ENCODE measurements around the gene CLSTN2. TPM values are rescaled to one million over a fixed set of nuclear protein-coding genes. Genes with fewer than 3 reads are reported as not detected.
A peak's percentile ranks its signal among the peaks of the same experiment; 100 is the strongest.

CLSTN2 gene
- total RNA-seq, 2 donors from 2014 or later: 0.82 to 1.3 TPM

GRCh38 chr3:140052771-140053702 is 118.1 kb downstream of the CLSTN2 start:
- Histone ChIP-seq H3K9me3 (no peaks in the 10 kb centered on the region), H3K27me3 (no peaks in the 10 kb centered on the region), H3K4me1 (peaks cover 5% of the 10 kb centered on the region), H3K9ac (ENCODE audit: low read depth in 2 of 2, low read length in 2 of 2) (no peak overlapping the region), H3K27ac (no peak overlapping the region), H3K4me3 (no peak overlapping the region), H3K36me3 (no peaks in the 10 kb centered on the region)
- DNase-seq: peak; percentile 39
- intact Hi-C loops (cut with DNase I): no loop called here
- TF ChIP-seq, protein P1, sequence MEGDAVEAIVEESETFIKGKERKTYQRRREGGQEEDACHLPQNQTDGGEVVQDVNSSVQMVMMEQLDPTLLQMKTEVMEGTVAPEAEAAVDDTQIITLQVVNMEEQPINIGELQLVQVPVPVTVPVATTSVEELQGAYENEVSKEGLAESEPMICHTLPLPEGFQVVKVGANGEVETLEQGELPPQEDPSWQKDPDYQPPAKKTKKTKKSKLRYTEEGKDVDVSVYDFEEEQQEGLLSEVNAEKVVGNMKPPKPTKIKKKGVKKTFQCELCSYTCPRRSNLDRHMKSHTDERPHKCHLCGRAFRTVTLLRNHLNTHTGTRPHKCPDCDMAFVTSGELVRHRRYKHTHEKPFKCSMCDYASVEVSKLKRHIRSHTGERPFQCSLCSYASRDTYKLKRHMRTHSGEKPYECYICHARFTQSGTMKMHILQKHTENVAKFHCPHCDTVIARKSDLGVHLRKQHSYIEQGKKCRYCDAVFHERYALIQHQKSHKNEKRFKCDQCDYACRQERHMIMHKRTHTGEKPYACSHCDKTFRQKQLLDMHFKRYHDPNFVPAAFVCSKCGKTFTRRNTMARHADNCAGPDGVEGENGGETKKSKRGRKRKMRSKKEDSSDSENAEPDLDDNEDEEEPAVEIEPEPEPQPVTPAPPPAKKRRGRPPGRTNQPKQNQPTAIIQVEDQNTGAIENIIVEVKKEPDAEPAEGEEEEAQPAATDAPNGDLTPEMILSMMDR (IDR thresholded peaks at IDR 0.05): no peak

DNA sequence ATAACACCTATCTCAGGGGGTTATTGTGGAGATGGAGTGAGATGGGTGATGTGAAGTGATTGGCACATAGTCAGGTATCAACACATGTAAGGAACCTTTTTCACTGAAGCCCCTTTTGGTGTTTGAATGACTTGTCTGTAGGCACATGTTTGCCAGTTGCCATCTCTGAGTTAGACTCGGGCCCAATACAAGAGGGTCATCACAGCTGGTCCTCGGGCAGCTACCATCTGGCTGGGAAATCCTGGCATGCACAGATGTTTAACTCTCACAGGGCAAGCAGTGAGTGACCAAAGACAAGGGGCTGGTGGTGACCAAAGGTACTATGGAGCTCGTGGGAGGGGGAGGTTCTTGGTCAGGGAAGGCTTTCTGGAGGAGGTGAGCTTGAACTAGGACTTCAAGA is 118.8 kb downstream of the CLSTN2 start:
- intact Hi-C loops (cut with DNase I): no loop called here
- H3K27me3 ChIP-seq: no peaks in the 10 kb centered on the region
- H3K36me3 ChIP-seq: no peaks in the 10 kb centered on the region
- DNase-seq: no peak
- no peaks in the 10 kb centered on the region for H3K9me3 ChIP-seq
- TF ChIP-seq, protein P1 (IDR thresholded peaks at IDR 0.05): no peak
- H3K27ac ChIP-seq: no peak overlapping the region
- peaks cover 5% of the 10 kb centered on the region for H3K4me1 ChIP-seq
- no peak overlapping the region for H3K9ac ChIP-seq (ENCODE audit: low read depth in 2 of 2, low read length in 2 of 2)
- H3K4me3 ChIP-seq: no peak overlapping the region

GRCh38 chr3:140055092-140055791 is 120.3 kb downstream of the CLSTN2 start:
- no peak for DNase-seq
- intact Hi-C loops (cut with DNase I): no loop called here
- no peaks in the 10 kb centered on the region for H3K36me3 ChIP-seq
- TF ChIP-seq, protein P1 (IDR thresholded peaks at IDR 0.05): no peak
- peaks cover 5% of the 10 kb centered on the region for H3K4me1 ChIP-seq
- no peak overlapping the region for H3K9ac ChIP-seq (ENCODE audit: low read depth in 2 of 2, low read length in 2 of 2)
- no peak overlapping the region for H3K4me3 ChIP-seq
- H3K27me3 ChIP-seq: no peaks in the 10 kb centered on the region
- no peak overlapping the region for H3K27ac ChIP-seq
- H3K9me3 ChIP-seq: no peaks in the 10 kb centered on the region

DNA sequence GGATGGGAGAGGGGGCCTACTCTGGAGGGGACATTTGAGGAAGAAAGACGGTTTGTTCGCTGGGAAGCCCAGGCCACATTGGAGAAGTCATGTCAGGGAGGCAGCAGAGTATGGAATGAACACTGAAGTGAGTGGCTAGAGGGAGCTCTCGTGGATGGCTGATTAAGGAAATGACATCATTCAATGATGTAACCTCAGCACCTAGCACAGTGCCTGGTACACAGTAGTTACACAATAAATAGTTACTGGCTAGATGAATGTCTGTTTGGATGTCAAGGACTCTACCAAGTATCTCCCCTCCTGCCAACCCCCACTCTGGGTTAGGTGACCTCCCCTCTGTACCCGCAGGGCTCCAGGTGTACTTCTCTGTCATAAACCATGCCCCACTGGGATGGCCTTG is 121.1 kb downstream of the CLSTN2 start:
- TF ChIP-seq, protein P1 (IDR thresholded peaks at IDR 0.05): no peak
- Histone ChIP-seq H3K4me1 (peaks cover 5% of the 10 kb centered on the region), H3K27ac (no peak overlapping the region), H3K9ac (ENCODE audit: low read depth in 2 of 2, low read length in 2 of 2) (no peak overlapping the region), H3K36me3 (no peaks in the 10 kb centered on the region), H3K4me3 (no peak overlapping the region), H3K27me3 (no peaks in the 10 kb centered on the region), H3K9me3 (no peaks in the 10 kb centered on the region)
- DNase-seq: no peak
- intact Hi-C loops (cut with DNase I): no loop called here

GRCh38 chr3:140061211-140061610 is 126.2 kb downstream of the CLSTN2 start:
- H3K4me1 ChIP-seq: no peaks in the 10 kb centered on the region
- H3K36me3 ChIP-seq: no peaks in the 10 kb centered on the region
- intact Hi-C loops (cut with DNase I): no loop called here
- TF ChIP-seq, protein P1 (IDR thresholded peaks at IDR 0.05): no peak
- H3K9ac ChIP-seq (ENCODE audit: low read depth in 2 of 2, low read length in 2 of 2): no peak overlapping the region
- H3K27me3 ChIP-seq: no peaks in the 10 kb centered on the region
- H3K27ac ChIP-seq: no peak overlapping the region
- H3K9me3 ChIP-seq: no peaks in the 10 kb centered on the region
- no peak overlapping the region for H3K4me3 ChIP-seq
- DNase-seq: no peak

Data from colonic mucosa (tissue), 4 donors.